Measurements from ENCODE around the gene HDAC4.

GRCh38 chr2:239145106-239145505 lies 255.7 kb downstream of the HDAC4 start:
- TF ChIP-seq POLR2A (IDR thresholded peaks at IDR 0.05) (no peak), CTCF (IDR thresholded peaks at IDR 0.05) (no peak), EP300 (IDR thresholded peaks at IDR 0.05) (no peak)
